Neutrophil (primary cell): ENCODE results near the gene ANKS1A.

Experiments
- H3K27ac ChIP-seq: fragments of 200-600 bp; sonication (generic); 2 replicates; pipeline ENCODE4 v1.5.1; 2016; ENCODE audit warnings: mild to moderate bottlenecking, moderate library complexity
- H3K27me3 ChIP-seq: fragments of 200-600 bp; sonication (generic); 2 replicates; pipeline ENCODE4 v1.6.0; 2016; ENCODE audit warnings: mild to moderate bottlenecking
- H3K36me3 ChIP-seq: fragments of 200-600 bp; sonication (generic); 2 replicates; pipeline ENCODE4 v1.5.1; 2017
- H3K4me1 ChIP-seq, 2 experiments: fragments of 200-600 bp in 1 of 2; sonication (generic) in 1 of 2; 1 replicate in 1 of 2; 2 replicates in 1 of 2; pipeline versions ENCODE4 v1.5.1 to v1.6.1; 2013 to 2016; ENCODE audit warnings: low read depth in 1 of 2, low read length in 1 of 2, mild to moderate bottlenecking in 1 of 2, moderate library complexity in 1 of 2; ENCODE audit not compliant: control insufficient read depth in 1 of 2, insufficient read depth in 1 of 2
- H3K4me3 ChIP-seq, 2 experiments: fragments of 200-600 bp in 1 of 2; sonication (generic) in 1 of 2; 1 replicate in 1 of 2; 2 replicates in 1 of 2; pipeline ENCODE4 v1.5.1; 2013 to 2016; ENCODE audit warnings: low read depth in 1 of 2, low read length in 1 of 2, mild to moderate bottlenecking in 1 of 2, moderate library complexity in 1 of 2
- H3K9me3 ChIP-seq: fragments of 200-600 bp; sonication (generic); 2 replicates; pipeline ENCODE4 v1.5.1; 2016
- TF ChIP-seq, protein P1 (sequence below): fragments of 200-600 bp; sonication (generic); IDR thresholded peaks from 2 replicates; pipeline ENCODE4 v1.5.1; 2016; ENCODE audit warnings: antibody characterized with exemption

ANKS1A gene

DNA sequence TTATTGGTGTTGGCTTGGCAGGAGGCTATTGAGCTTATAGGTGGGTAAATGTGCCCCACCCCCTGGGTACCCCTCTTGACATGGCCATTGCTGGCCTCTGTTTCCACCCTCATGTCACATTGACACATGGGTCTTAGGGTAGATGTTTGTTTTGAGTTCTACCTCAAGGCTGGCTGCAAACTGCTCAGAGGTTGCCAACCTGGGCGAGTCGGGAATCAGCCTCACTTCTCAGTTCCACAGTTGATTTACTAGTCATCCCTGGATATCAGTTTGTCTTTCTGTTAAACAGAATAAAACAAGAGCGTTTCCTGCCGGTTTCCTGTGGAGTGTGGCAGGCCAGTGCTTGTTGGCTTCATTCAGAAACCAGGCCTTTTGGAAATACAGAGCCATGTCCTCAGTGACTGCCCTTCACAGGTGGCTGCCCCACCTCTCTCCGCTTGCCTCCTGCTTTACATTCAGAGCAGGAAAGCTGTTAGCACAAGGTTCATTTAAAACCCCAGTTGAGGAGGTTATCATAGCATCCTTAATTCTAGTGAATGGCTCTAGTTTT, 146.5 kb downstream of the ANKS1A start:
- Histone ChIP-seq H3K36me3 (peaks cover 13% of the 10 kb centered on the region), H3K9me3 (no peaks in the 10 kb centered on the region), H3K27me3 (no peaks in the 10 kb centered on the region), H3K4me3 (no peak overlapping the region), H3K27ac (no peak overlapping the region), H3K4me1 (peaks cover 22 to 28% of the 10 kb centered on the region in 2 experiments)
- TF ChIP-seq, protein P1, sequence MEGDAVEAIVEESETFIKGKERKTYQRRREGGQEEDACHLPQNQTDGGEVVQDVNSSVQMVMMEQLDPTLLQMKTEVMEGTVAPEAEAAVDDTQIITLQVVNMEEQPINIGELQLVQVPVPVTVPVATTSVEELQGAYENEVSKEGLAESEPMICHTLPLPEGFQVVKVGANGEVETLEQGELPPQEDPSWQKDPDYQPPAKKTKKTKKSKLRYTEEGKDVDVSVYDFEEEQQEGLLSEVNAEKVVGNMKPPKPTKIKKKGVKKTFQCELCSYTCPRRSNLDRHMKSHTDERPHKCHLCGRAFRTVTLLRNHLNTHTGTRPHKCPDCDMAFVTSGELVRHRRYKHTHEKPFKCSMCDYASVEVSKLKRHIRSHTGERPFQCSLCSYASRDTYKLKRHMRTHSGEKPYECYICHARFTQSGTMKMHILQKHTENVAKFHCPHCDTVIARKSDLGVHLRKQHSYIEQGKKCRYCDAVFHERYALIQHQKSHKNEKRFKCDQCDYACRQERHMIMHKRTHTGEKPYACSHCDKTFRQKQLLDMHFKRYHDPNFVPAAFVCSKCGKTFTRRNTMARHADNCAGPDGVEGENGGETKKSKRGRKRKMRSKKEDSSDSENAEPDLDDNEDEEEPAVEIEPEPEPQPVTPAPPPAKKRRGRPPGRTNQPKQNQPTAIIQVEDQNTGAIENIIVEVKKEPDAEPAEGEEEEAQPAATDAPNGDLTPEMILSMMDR, result no peak

DNA sequence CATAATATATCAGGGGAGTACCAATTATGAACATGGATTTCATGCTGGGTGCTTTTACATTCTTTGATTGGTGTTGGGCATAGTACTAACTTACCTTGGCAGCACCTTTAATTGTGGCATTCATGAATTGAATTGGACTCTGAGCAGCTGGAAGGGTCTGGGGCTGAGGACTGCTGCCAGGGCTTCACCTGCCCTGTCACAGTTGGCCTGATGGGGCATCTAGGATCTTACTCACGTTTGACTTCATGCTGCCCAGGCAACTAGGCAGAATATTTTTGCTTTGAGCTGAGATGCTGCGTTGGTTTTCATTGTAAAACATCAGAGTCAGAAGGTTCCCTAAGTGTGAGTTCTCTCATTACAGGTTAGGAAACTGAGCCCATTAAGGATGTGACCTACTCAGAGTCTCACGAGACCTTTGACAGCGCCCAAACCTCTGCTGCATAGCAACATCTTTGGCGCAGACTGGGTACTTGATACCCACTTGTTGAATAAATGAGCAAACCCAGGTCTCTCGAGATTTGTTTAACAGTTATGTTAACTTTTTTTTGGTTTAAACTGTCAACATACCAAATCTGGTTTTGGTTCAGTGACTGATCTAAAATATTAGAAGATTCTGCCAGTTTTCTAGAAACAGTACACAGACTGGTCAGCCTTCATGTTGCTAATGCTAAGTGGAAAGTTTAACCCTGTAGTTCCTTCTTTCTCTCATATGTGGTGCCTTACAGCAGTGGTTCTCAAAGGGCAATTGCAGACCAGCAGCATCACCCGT, 147.2 kb downstream of the ANKS1A start:
- no peak overlapping the region for H3K27ac ChIP-seq
- H3K4me3 ChIP-seq, result no peak overlapping the region
- no peaks in the 10 kb centered on the region for H3K27me3 ChIP-seq
- H3K4me1 ChIP-seq, result peaks cover 23 to 30% of the 10 kb centered on the region in 2 experiments
- peaks cover 19% of the 10 kb centered on the region for H3K36me3 ChIP-seq
- H3K9me3 ChIP-seq, result no peaks in the 10 kb centered on the region
- TF ChIP-seq, protein P1, result no peak

DNA sequence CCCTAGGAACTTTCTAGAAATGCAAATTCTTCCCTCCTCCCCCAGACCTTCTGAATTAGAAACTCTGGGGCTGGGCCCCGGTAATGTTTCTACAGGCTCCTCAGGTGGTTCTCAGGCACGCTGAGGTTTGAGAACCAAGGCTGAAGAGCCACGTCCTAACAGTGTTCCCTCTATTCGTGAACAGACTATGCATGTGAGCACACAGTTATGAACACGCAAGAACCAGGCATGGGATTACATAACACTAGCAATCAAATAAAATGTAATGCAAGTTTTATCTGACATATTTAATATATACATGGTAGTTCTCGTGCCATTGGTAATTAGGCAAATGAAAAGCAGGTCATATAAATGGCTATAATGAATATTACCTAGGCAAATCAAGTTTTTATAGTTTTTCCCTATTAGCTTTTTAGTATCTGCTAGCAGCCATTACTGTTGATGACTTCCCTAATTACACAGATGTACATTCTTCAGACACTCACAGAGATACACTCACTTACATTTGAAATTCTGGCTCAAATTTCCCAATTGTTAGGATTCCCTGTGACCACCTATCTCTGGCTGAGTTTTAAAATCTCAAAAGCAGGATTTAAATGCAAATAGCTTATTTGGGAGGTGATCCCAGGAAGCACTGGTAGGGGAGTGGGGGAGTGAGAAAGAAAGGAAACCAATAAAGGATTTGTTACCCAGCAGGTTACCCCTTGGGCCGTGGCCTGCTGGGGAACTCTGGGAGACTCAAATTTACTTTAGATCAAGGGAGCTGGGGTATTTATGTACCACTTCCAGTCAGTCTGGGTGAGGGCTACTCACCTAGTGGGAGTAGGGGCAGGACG, 148.0 kb downstream of the ANKS1A start:
- H3K4me1 ChIP-seq, result peaks cover 31 to 38% of the 10 kb centered on the region in 2 experiments
- H3K4me3 ChIP-seq, result no peak overlapping the region
- TF ChIP-seq, protein P1, result no peak

DNA sequence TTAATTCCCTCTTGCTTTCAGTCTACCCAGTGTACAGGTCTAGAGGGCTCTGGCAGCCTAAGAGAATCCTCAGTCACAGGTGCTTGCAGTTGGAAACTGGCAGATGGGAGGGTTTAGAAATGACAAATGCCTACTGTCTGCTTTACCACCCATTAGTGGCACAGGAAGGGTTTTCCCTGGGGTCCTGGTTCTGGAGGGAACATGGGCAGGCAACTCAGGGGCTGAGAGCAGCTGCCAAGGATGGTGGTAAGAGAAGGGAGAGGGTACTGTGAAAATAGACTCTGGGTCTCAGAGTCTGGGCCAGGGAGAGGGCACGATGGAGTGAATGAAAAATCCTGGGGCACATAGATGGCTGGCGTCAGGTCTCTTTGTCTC, 148.6 kb downstream of the ANKS1A start:
- Histone ChIP-seq H3K36me3 (peaks cover 23% of the 10 kb centered on the region), H3K27me3 (no peaks in the 10 kb centered on the region), H3K4me3 (no peak overlapping the region), H3K27ac (no peak overlapping the region), H3K9me3 (no peaks in the 10 kb centered on the region), H3K4me1 (peaks cover 37 to 44% of the 10 kb centered on the region in 2 experiments)
- TF ChIP-seq, protein P1, result no peak

More for the DNA sequence above, 148.0 kb downstream of the ANKS1A start:
- Histone ChIP-seq H3K36me3 (peaks cover 23% of the 10 kb centered on the region), H3K27ac (no peak overlapping the region), H3K27me3 (no peaks in the 10 kb centered on the region), H3K9me3 (no peaks in the 10 kb centered on the region)

DNA sequence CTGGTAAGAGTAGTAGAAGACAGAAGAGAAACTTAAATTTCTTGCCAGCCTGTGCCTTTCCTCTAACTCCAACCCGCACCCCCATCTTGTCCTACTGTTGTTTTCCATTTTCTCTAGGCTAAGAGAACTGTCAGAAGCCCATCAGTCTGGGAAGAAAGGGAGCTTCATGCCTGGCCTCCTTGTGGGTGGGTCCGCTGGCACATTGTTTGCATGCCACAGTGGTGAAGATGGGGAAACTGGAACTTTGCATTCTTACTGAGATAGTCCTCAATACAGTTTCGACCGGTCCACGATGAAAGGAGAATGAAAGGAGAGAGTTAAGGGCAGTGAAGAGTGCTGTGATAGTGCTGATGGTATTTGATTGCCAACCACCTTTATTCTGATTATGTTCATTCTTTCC, 149.0 kb downstream of the ANKS1A start:
- Histone ChIP-seq H3K27me3 (no peaks in the 10 kb centered on the region), H3K9me3 (no peaks in the 10 kb centered on the region), H3K36me3 (peaks cover 23% of the 10 kb centered on the region), H3K4me3 (no peak overlapping the region), H3K4me1 (peaks cover 41 to 48% of the 10 kb centered on the region in 2 experiments), H3K27ac (no peak overlapping the region)
- TF ChIP-seq, protein P1, result no peak
